Astrocyte (in vitro differentiated cells and primary cell): Measurements from ENCODE around the gene KIAA0040. TPM values are rescaled to one million over a fixed set of nuclear protein-coding genes. Genes with fewer than 3 reads are reported as not detected.

Experiments
- DNase-seq: peaks from one replicate; pipeline ENCODE4 v3.0.0-alpha.2; 2010; ENCODE audit warnings: low read depth
- FAIRE-seq: peaks from 2 replicates; lab custom pipeline; 2011; peaks lifted over from hg19 to GRCh38; lab: Jason Lieb, UNC
- H2AFZ ChIP-seq: 2 replicates; pipeline ENCODE4 v1.6.0; 2012; ENCODE audit warnings: low read depth, low read length, inconsistent platforms
- H3K27ac ChIP-seq: 2 replicates; pipeline ENCODE4 v1.5.1; 2011; ENCODE audit warnings: low read depth, low read length, inconsistent platforms
- H3K27me3 ChIP-seq: 2 replicates; pipeline ENCODE4 v1.6.0; 2011; ENCODE audit warnings: low read length, inconsistent platforms; ENCODE audit not compliant: insufficient read depth
- H3K36me3 ChIP-seq: 2 replicates; pipeline ENCODE4 v1.5.1; 2011; ENCODE audit warnings: low read length, inconsistent platforms; ENCODE audit not compliant: insufficient read depth
- H3K4me1 ChIP-seq: 2 replicates; pipeline ENCODE4 v1.5.1; 2011; ENCODE audit warnings: low read length, inconsistent platforms; ENCODE audit not compliant: insufficient read depth
- H3K4me2 ChIP-seq: 2 replicates; pipeline ENCODE4 v1.6.0; 2012; ENCODE audit warnings: low read length, inconsistent platforms
- H3K4me3 ChIP-seq: 2 replicates; pipeline ENCODE4 v1.5.1; 2011; ENCODE audit warnings: low read depth, mild to moderate bottlenecking, low read length, inconsistent platforms; ENCODE audit not compliant: insufficient read depth
- H3K79me2 ChIP-seq: 2 replicates; pipeline ENCODE4 v1.6.0; 2012; ENCODE audit warnings: mild to moderate bottlenecking, low read length, inconsistent platforms; ENCODE audit not compliant: insufficient read depth
- H3K9ac ChIP-seq: 2 replicates; pipeline ENCODE4 v1.6.0; 2012; ENCODE audit warnings: mild to moderate bottlenecking, low read length, inconsistent platforms
- H3K9me3 ChIP-seq: 2 replicates; pipeline ENCODE4 v1.5.1; 2012; ENCODE audit warnings: low read depth, mild to moderate bottlenecking, low read length, inconsistent platforms; ENCODE audit not compliant: insufficient read depth
- H4K20me1 ChIP-seq: 2 replicates; pipeline ENCODE4 v1.6.0; 2012; ENCODE audit warnings: low read length, inconsistent platforms; ENCODE audit not compliant: insufficient read depth
- H3K27ac Mint-ChIP-seq: one replicate; pipeline ENCODE4 v1.8.0; 2021; ENCODE audit warnings: mild to moderate bottlenecking, mixed read lengths; ENCODE audit not compliant: unreplicated experiment
- H3K27me3 Mint-ChIP-seq: one replicate; pipeline ENCODE4 v1.8.0; 2021; ENCODE audit warnings: low read depth, mixed read lengths; ENCODE audit not compliant: unreplicated experiment
- H3K36me3 Mint-ChIP-seq: one replicate; pipeline ENCODE4 v1.8.0; 2021; ENCODE audit warnings: low read depth, mixed read lengths; ENCODE audit not compliant: unreplicated experiment
- H3K4me1 Mint-ChIP-seq: one replicate; pipeline ENCODE4 v1.8.0; 2021; ENCODE audit warnings: low read depth, mixed read lengths; ENCODE audit not compliant: unreplicated experiment
- H3K4me3 Mint-ChIP-seq: one replicate; pipeline ENCODE4 v1.8.0; 2021; ENCODE audit warnings: mild to moderate bottlenecking, moderate library complexity, mixed read lengths; ENCODE audit not compliant: unreplicated experiment
- H3K9me3 Mint-ChIP-seq: one replicate; pipeline ENCODE4 v1.8.0; 2021; ENCODE audit warnings: mild to moderate bottlenecking, mixed read lengths; ENCODE audit not compliant: unreplicated experiment
- CTCF ChIP-seq: IDR thresholded peaks from 2 replicates; pipeline ENCODE4 v1.5.1; 2011; ENCODE audit warnings: low read depth, mild to moderate bottlenecking, inconsistent platforms, low read length, moderate library complexity; ENCODE audit not compliant: insufficient read depth
- EZH2 ChIP-seq: IDR thresholded peaks from 2 replicates; pipeline ENCODE4 v1.6.1; 2012; ENCODE audit warnings: mild to moderate bottlenecking, low read length, inconsistent platforms; ENCODE audit not compliant: insufficient read depth
- total RNA-seq: library from RNA; stranded (reverse); gene quantifications from 2 replicates; pipeline ENCODE4 v1.2.1, GENCODE V29; 2021

Gene KIAA0040
- total RNA-seq, 1 donor from 2014 or later = 5.0 TPM

DNA sequence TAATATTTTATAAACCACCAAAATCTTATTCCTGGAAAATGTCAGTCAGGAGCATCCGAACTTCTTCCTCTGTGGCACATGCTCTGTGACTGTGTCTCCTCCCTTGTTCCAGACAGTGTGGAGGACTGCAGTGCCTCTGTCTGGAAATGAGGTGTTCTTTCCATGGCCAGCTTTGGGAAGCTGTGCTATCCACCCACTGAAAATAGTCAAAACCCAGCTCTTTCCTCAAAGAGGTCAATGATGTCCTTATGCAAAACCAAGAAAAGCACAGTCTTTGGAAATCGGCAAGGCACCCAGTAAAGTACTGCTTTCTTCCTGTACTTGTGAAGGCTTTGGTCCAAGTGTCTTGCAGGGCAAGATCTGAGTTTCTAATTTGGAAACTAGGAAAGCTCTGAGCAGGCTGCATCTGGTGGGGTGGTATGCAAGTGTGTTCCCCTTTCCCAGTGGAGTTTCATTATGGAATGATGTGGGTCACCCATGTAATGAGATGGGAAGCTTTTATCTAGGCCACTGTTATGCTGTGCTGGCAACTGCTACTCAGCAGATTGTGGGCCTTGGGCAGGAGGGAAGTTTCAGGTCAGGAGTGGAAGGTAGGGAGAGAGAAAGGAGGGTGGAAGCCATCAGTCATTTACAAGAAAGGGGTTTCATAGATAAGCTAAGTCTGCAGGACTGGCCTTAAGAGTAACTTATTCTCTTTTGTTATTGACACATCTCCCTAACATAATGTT is 6.0 kb downstream of the KIAA0040 start:
- TF ChIP-seq EZH2 (no peak), CTCF (no peak)
- FAIRE-seq = no peak

GRCh38 chr1:175185903-175186302 is 6.7 kb downstream of the KIAA0040 start:
- no peak overlapping the region for H3K4me3 ChIP-seq
- H3K4me1 ChIP-seq = no peaks in the 10 kb centered on the region
- TF ChIP-seq CTCF = no peak
- no peak for TF ChIP-seq EZH2
- H3K4me2 ChIP-seq = no peak overlapping the region
- no peak overlapping the region for H3K27ac ChIP-seq
- H3K79me2 ChIP-seq = no peaks in the 10 kb centered on the region
- no peaks in the 10 kb centered on the region for H3K9me3 Mint-ChIP-seq
- no peak for FAIRE-seq
- H3K4me1 Mint-ChIP-seq = no peaks in the 10 kb centered on the region
- H3K27me3 ChIP-seq = peaks cover 5% of the 10 kb centered on the region
- no peak overlapping the region for H2AFZ ChIP-seq
- no peaks in the 10 kb centered on the region for H4K20me1 ChIP-seq
- no peak for DNase-seq
- H3K27ac Mint-ChIP-seq = no peak overlapping the region
- H3K36me3 ChIP-seq = no peaks in the 10 kb centered on the region
- H3K27me3 Mint-ChIP-seq = peaks cover 9% of the 10 kb centered on the region
- no peak overlapping the region for H3K9ac ChIP-seq
- H3K36me3 Mint-ChIP-seq = peaks cover 5% of the 10 kb centered on the region
- no peaks in the 10 kb centered on the region for H3K9me3 ChIP-seq
- H3K4me3 Mint-ChIP-seq = no peak overlapping the region

More for the DNA sequence above, 6.0 kb downstream of the KIAA0040 start:
- Histone ChIP-seq H3K36me3 (no peaks in the 10 kb centered on the region), H3K4me1 (no peaks in the 10 kb centered on the region), H3K27ac (no peak overlapping the region), H4K20me1 (no peaks in the 10 kb centered on the region), H2AFZ (no peak overlapping the region), H3K27me3 (peaks cover 7% of the 10 kb centered on the region), H3K4me3 (no peak overlapping the region), H3K4me2 (no peak overlapping the region), H3K9ac (no peak overlapping the region), H3K9me3 (no peaks in the 10 kb centered on the region), H3K79me2 (no peaks in the 10 kb centered on the region)
- H3K27me3 Mint-ChIP-seq = peaks cover 12% of the 10 kb centered on the region
- DNase-seq = no peak
- no peaks in the 10 kb centered on the region for H3K9me3 Mint-ChIP-seq
- H3K36me3 Mint-ChIP-seq = peaks cover 5% of the 10 kb centered on the region
- H3K27ac Mint-ChIP-seq = no peak overlapping the region
- H3K4me1 Mint-ChIP-seq = no peaks in the 10 kb centered on the region
- no peak overlapping the region for H3K4me3 Mint-ChIP-seq

- FAIRE-seq (no peak), DNase-seq (no peak)
- no peak overlapping the region for H2AFZ ChIP-seq
- H3K27me3 ChIP-seq = peaks cover 3% of the 10 kb centered on the region
- Mint-ChIP-seq H3K9me3 (no peaks in the 10 kb centered on the region), H3K4me1 (no peaks in the 10 kb centered on the region), H3K27ac (no peak overlapping the region), H3K4me3 (no peak overlapping the region), H3K27me3 (peaks cover 7% of the 10 kb centered on the region), H3K36me3 (peaks cover 5% of the 10 kb centered on the region)
- H3K4me1 ChIP-seq = no peaks in the 10 kb centered on the region
- H3K36me3 ChIP-seq = no peaks in the 10 kb centered on the region
- H3K79me2 ChIP-seq = no peaks in the 10 kb centered on the region
- no peak overlapping the region for H3K4me2 ChIP-seq
- no peak for TF ChIP-seq EZH2
- TF ChIP-seq CTCF = no peak
- no peaks in the 10 kb centered on the region for H3K9me3 ChIP-seq
- no peaks in the 10 kb centered on the region for H4K20me1 ChIP-seq
- H3K27ac ChIP-seq = no peak overlapping the region
- no peak overlapping the region for H3K4me3 ChIP-seq
- H3K9ac ChIP-seq = no peak overlapping the region
These were observed 9.0 kb downstream of the KIAA0040 start for GRCh38 chr1:175183586-175183985.
